ENCODE data around the gene FGF18. TPM values are rescaled to one million over a fixed set of nuclear protein-coding genes. Genes with fewer than 3 reads are reported as not detected.

Gene FGF18
- total RNA-seq, 2 donors from 2014 or later: 0.41 to 0.51 TPM

DNA sequence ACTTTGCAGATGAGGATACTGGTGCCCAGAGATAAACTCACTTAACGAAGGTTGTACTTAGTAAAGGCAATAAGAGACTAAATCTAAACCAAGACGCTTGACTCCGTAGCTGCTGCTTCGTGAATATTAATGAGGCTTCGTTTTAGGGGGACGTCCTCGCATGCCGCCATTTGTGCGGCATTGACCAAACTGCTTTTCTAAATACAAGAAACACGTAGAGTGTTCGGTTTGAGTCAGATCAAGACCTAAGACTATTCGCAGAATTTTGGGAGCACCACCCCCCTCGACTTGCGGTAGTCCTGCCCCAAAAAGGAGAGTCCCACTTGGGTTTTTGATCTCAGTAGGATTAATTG, 30.7 kb upstream of the FGF18 start:
- no peak for DNase-seq (ENCODE audit: low spot score)
- H3K27ac ChIP-seq: peak overlapping the region in 1 of 2 donors; percentile 85
- H3K9me3 ChIP-seq: no peaks in the 10 kb centered on the region
- intact Hi-C loops (cut with DNase I): no loop called here
- H3K4me1 ChIP-seq (replicated peaks): peaks cover 11% of the 10 kb centered on the region
- no peaks in the 10 kb centered on the region for H3K36me3 ChIP-seq
- TF ChIP-seq POLR2A (IDR thresholded peaks at IDR 0.05) (no peak), POLR2AphosphoS5 (IDR thresholded peaks at IDR 0.05) (no peak)
- TF ChIP-seq, protein P1, sequence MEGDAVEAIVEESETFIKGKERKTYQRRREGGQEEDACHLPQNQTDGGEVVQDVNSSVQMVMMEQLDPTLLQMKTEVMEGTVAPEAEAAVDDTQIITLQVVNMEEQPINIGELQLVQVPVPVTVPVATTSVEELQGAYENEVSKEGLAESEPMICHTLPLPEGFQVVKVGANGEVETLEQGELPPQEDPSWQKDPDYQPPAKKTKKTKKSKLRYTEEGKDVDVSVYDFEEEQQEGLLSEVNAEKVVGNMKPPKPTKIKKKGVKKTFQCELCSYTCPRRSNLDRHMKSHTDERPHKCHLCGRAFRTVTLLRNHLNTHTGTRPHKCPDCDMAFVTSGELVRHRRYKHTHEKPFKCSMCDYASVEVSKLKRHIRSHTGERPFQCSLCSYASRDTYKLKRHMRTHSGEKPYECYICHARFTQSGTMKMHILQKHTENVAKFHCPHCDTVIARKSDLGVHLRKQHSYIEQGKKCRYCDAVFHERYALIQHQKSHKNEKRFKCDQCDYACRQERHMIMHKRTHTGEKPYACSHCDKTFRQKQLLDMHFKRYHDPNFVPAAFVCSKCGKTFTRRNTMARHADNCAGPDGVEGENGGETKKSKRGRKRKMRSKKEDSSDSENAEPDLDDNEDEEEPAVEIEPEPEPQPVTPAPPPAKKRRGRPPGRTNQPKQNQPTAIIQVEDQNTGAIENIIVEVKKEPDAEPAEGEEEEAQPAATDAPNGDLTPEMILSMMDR (IDR thresholded peaks at IDR 0.05): no peak
- peak overlapping the region; percentile 75 to 81 for H3K4me3 ChIP-seq
- WGBS: 1% methylated on average over 14 of the region's 14 CpGs
- H3K27me3 ChIP-seq (replicated peaks; ENCODE audit: insufficient read depth): no peaks in the 10 kb centered on the region

DNA sequence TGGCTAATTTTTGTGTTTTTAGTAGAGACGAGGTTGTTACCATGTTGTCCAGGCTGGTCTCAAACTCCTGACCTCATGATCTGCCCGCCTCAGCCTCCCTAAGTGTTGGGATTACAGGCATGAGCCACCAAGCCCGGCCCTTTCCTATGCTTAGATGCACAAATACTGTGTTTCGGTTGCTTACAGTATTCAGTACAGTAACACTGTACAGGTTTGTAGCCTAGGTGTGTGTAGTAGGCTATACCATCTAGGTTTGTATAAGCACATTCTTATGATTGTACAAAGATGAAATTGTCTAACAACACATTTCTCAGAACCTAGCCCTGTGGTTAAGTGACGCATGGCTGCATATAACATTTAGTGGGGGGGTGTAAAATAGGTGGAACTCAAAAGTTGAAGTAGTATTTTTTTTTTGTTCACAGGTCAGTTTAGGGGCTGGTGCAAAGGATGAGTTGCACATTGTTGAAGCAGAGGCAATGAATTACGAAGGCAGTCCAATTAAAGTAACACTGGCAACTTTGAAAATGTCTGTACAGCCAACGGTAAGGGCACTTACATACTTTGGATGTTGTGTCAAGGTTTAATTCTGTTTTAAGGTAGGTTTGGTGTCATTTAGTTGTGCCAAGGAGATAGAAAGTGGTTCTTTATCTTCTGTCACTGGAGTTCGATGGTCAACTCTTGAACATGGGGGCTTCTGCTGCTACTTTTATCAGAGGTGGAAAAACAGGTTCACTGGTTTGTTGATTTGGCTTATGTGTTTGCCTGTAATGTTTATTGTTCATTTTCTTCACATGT, 28.4 kb upstream of the FGF18 start:
- H3K36me3 ChIP-seq: no peaks in the 10 kb centered on the region

DNA sequence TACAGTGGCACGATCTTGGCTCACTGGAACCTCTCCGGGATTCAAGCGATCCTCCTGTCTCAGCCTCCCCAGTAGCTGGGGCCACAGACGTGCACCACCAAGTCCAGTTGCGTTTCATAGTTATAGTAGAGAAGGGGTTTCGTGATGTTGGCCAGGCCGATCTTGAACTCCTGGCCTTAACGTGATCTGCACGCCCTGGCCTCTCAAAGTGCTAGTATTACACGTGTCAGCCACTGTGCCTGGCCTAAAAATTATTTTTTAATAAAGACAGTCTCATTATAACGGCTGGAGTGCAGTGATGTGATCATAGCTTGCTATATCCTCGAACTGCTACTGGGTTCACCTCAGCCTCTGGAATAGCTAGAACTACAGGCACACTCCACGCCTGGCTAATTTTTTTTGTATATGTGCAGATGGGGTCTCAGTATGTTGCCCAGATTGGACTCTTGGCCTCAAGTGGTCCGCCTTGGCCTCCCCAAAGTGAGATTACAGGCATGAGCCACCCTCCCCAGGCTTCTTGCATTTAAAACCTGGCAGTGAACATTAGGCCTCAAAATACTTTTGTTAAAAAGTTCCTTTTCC, 27.4 kb upstream of the FGF18 start:
- DNase-seq (ENCODE audit: low spot score): no peak
- Histone ChIP-seq H3K36me3 (peaks cover 0 to 5% of the 10 kb centered on the region in 2 donors), H3K9me3 (no peaks in the 10 kb centered on the region), H3K27ac (no peak overlapping the region), H3K4me3 (no peak overlapping the region), H3K4me1 (replicated peaks) (peaks cover 11% of the 10 kb centered on the region), H3K27me3 (replicated peaks; ENCODE audit: insufficient read depth) (no peaks in the 10 kb centered on the region)
- intact Hi-C loops (cut with DNase I): no loop called here
- WGBS: 86% methylated on average over 14 of the region's 14 CpGs
- TF ChIP-seq, protein P1 (IDR thresholded peaks at IDR 0.05): no peak
- TF ChIP-seq POLR2AphosphoS5 (IDR thresholded peaks at IDR 0.05): no peak
- TF ChIP-seq POLR2A (IDR thresholded peaks at IDR 0.05): no peak

More for the DNA sequence above, 28.4 kb upstream of the FGF18 start:
- DNase-seq (ENCODE audit: low spot score): no peak
- Histone ChIP-seq H3K4me1 (replicated peaks) (peaks cover 11% of the 10 kb centered on the region), H3K27ac (no peak overlapping the region), H3K4me3 (no peak overlapping the region), H3K27me3 (replicated peaks; ENCODE audit: insufficient read depth) (no peaks in the 10 kb centered on the region), H3K9me3 (no peaks in the 10 kb centered on the region)
- WGBS: 59% methylated on average over 8 of the region's 8 CpGs
- intact Hi-C loops (cut with DNase I): no loop called here
- no peak for TF ChIP-seq POLR2A (IDR thresholded peaks at IDR 0.05)
- no peak for TF ChIP-seq POLR2AphosphoS5 (IDR thresholded peaks at IDR 0.05)
- TF ChIP-seq, protein P1 (IDR thresholded peaks at IDR 0.05): no peak

DNA sequence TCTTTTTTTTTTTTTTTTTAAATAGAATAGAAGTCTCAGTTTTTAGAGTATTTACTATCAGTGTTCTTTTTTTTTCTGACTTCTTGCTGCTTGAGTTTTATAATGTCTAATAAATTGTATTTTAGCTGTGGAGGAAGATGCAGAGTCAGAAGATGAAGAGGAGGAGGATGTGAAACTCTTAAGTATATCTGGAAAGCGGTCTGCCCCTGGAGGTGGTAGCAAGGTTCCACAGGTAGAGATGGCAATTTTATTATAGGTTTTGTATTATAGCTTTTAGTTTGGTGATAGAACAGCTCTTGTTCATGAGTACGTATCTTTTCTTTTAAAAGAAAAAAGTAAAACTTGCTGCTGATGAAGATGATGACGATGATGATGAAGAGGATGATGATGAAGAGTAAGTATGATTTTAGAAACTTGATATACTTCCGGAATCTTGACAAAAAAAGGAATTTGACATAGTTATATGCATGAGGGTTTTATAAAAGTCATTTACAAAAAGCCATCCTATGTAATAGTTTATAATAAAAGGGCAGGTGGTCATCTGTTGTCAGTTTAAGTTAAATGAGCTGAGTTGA, 26.8 kb upstream of the FGF18 start:
- H3K4me1 ChIP-seq (replicated peaks): peaks cover 11% of the 10 kb centered on the region
- WGBS: 91% methylated on average over 4 of the region's 4 CpGs
- no peaks in the 10 kb centered on the region for H3K27me3 ChIP-seq (replicated peaks; ENCODE audit: insufficient read depth)
- no peak overlapping the region for H3K4me3 ChIP-seq
- TF ChIP-seq POLR2A (IDR thresholded peaks at IDR 0.05) (no peak), POLR2AphosphoS5 (IDR thresholded peaks at IDR 0.05) (no peak)
- TF ChIP-seq, protein P1 (IDR thresholded peaks at IDR 0.05): no peak
- no peak overlapping the region for H3K27ac ChIP-seq
- no peaks in the 10 kb centered on the region for H3K9me3 ChIP-seq
- intact Hi-C loops (cut with DNase I): no loop called here
- peaks cover 0 to 8% of the 10 kb centered on the region in 2 donors for H3K36me3 ChIP-seq
- no peak for DNase-seq (ENCODE audit: low spot score)
